Lower leg skin (tissue), 4 donors: Measurements from ENCODE around the gene CCBE1. TPM values are rescaled to one million over a fixed set of nuclear protein-coding genes. Genes with fewer than 3 reads are reported as not detected.

Source experiments
- DNase-seq, 2 donors: peaks; one replicate each; pipeline ENCODE4 v3.0.0-alpha.2; 2019; ENCODE audit warnings: low spot score in 2 of 2
- H3K4me3 ChIP-seq: fragments of 200-600 bp; sonication (generic); 2 replicates; pipeline ENCODE4 v1.5.1; 2017; ENCODE audit warnings: mild to moderate bottlenecking, low read depth; ENCODE audit not compliant: poor library complexity, severe bottlenecking
- CTCF ChIP-seq, 3 donors: fragments of 450-650 bp; IDR thresholded peaks; one replicate each; pipeline ENCODE4 v1.5.1; 2016; ENCODE audit warnings: antibody characterized with exemption in 3 of 3, mild to moderate bottlenecking in 3 of 3, moderate library complexity in 2 of 3
- POLR2A ChIP-seq, 2 donors: fragments of 450-650 bp; IDR thresholded peaks; one replicate each; pipeline ENCODE4 v1.6.1; 2016 to 2017; ENCODE audit warnings: antibody characterized with exemption in 2 of 2, mild to moderate bottlenecking in 1 of 2, moderate library complexity in 1 of 2
- WGBS, 2 donors: methylation state at CpG; one replicate each; pipeline ENCODE4 v1.1.5; 2018; 5-methylcytosine and 5-hydroxymethylcytosine counted together
- intact Hi-C: fragments of 100-400 bp; cut with DNase I; formaldehyde crosslinking; loops from one replicate; pipeline ENCODE4 v1.15.0; 2023; ENCODE audit warnings: low total_unique reads
- total RNA-seq, 4 donors: library from RNA; depleted of rRNA; stranded (reverse); fragments of >200 nt; gene quantifications; one replicate each; pipeline ENCODE4 v1.1.0, GENCODE V29; 2016

Gene CCBE1
- total RNA-seq, 4 donors from 2014 or later = 3.0 to 15.5 (median 3.2) TPM

DNA sequence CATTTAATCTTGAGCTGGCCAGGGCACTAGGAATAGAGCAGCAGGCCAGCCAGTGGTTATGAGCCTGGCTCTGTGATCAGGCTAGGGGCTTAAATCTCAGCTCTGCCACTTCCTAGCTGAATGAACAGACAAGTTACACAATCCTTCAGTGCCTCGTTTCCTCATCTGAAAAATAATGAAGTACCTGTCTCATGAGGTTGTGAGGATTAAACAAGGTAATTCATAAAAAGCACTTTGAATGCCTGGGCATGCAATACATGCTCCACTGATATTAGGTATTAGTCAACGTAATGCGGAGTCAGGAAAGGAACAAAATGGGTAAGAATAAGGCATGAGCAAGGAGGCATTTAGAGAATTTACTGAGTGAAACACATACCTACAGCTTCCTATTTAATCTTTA is 100.2 kb downstream of the CCBE1 start:
- TF ChIP-seq CTCF (IDR thresholded peaks at IDR 0.05) (no peak), POLR2A (IDR thresholded peaks at IDR 0.05) (no peak)
- DNase-seq = no peak
- intact Hi-C loops = no loop called here
- WGBS, 2 donors = 84 to 85% methylated on average over 3 of the region's 3 CpGs
- H3K4me3 ChIP-seq = no peak overlapping the region

GRCh38 chr18:59593291-59593717 is 103.9 kb downstream of the CCBE1 start:
- no peak for DNase-seq
- intact Hi-C loops = no loop called here
- TF ChIP-seq POLR2A (IDR thresholded peaks at IDR 0.05) (no peak), CTCF (IDR thresholded peaks at IDR 0.05) (no peak)
- no peak overlapping the region for H3K4me3 ChIP-seq

DNA sequence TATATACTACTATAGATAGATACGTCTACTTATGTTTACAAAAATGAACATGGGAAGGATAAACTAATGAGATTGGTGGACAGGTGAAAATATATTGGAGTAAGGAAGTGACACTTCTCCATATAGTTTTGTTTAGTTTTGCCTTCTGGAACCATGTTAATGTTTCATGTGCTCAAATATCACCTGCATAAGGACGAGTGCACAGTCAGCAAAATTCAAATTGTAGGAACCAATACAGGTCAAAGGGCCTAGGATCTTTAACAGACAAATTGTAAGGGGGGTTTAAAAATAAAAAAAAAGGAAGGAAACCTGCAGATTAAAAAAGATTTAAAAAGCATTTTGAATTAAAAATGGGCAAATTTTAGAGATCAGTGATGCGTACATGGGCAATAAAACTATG is 104.6 kb downstream of the CCBE1 start:
- TF ChIP-seq CTCF (IDR thresholded peaks at IDR 0.05) = no peak
- no peak for TF ChIP-seq POLR2A (IDR thresholded peaks at IDR 0.05)
- intact Hi-C loops = no loop called here
- no peak overlapping the region for H3K4me3 ChIP-seq
- 94% methylated on average over 3 of the region's 3 CpGs for WGBS, 2 donors
- DNase-seq = no peak

DNA sequence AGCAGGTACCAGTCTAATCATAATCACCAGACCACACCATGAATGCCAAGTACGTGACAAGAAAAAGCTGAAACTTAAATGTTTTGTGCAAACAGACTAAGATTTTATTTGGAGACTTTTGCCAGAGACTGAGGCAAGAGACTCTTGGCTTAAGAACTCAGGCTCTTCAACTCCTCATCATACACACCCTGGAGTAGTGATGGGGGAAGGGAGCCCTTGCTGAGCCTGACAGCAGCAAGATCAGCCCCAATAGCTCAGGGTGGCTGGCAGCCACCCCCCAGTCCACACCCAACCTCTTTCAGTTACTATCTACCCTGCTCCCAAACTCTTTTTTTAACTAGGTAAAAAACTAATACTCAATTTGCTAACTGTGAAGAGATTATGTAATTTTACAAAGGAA is 114.8 kb downstream of the CCBE1 start:
- intact Hi-C loops = no loop called here
- no peak for TF ChIP-seq CTCF (IDR thresholded peaks at IDR 0.05)
- no peak for TF ChIP-seq POLR2A (IDR thresholded peaks at IDR 0.05)
- WGBS, 2 donors = 52 to 59% methylated on average over 1 of the region's 1 CpG
- H3K4me3 ChIP-seq = no peak overlapping the region
- no peak for DNase-seq

DNA sequence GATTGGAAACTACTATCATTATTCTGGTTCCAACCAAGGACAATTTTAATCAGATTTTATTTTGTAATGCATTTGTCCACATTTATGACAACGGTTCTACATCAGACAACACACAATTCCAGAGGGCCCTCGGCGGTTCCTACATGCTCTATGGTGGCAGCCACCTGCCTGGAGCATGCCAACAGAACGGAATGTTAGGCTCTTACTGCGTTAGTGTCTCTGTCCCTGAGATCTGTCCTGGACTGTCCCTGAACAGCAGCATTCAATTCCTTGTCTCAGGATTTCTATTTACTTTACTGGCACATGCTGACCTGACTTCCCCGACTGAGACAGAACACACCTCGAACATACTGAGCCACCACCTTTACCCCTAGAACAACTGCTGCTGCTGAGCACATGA is 117.7 kb downstream of the CCBE1 start:
- 72 to 81% methylated on average over 7 of the region's 7 CpGs for WGBS, 2 donors
- no peak for TF ChIP-seq CTCF (IDR thresholded peaks at IDR 0.05)
- TF ChIP-seq POLR2A (IDR thresholded peaks at IDR 0.05) = no peak
- intact Hi-C loops = no loop called here
- DNase-seq = no peak
- no peak overlapping the region for H3K4me3 ChIP-seq

DNA sequence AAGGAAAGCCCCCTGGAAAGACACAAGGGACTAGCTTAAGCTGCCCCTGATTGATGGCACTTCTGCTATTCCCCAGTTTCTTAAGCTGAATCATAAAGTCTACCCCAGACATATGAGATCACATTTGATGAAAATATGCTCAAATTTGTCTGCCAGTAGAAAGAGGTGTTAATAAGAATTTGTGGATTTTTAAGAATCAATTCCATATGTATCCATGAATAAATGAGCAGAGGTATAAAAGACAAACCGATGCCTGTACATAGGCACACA is 119.9 kb downstream of the CCBE1 start:
- no peak for DNase-seq
- WGBS, 2 donors = 63 to 71% methylated on average over 1 of the region's 1 CpG
- intact Hi-C loops = no loop called here
- no peak for TF ChIP-seq POLR2A (IDR thresholded peaks at IDR 0.05)
- no peak for TF ChIP-seq CTCF (IDR thresholded peaks at IDR 0.05)
- H3K4me3 ChIP-seq = no peak overlapping the region
